ENCODE data around the gene KDM4B. TPM values are rescaled to one million over a fixed set of nuclear protein-coding genes. Genes with fewer than 3 reads are reported as not detected.

Gene KDM4B
- polyA plus RNA-seq, 3 donors: 6.4 to 22.7 (median 12.7) TPM

DNA sequence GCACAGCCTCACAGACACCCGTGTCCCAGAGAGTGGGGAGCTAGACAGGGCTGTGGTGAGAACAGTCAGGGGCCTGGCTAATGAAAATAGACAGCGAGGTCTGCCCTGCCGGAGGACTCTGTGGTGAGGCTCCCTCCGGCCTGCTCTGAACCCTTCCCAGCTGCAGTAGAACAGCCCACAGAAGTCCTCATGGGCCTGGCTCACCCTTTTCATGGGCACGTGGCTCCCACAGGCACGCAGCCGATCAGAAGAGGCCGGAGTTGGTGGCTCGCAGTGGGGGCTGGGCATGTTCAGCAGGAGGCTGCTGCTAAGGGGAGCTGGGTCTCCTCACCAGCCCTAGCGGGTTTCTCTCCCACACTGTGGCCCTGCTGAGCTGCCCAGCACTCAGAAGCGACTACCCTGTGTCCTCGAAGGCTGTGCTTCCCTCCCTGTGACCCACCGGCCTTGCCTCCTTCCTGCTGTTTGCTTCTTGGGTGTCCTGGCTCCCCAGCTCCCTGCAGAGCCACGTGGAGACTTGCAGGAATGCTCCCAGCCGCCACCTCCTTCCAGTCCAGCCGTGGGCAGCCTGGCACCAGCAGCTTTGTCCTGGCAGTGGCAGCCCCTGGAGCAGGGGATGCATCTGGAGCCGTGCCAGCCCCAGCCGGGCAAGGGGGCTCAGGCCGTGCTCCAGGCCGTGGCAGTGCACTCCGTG, 138.7 kb downstream of the KDM4B start:
- TF ChIP-seq, protein P1, sequence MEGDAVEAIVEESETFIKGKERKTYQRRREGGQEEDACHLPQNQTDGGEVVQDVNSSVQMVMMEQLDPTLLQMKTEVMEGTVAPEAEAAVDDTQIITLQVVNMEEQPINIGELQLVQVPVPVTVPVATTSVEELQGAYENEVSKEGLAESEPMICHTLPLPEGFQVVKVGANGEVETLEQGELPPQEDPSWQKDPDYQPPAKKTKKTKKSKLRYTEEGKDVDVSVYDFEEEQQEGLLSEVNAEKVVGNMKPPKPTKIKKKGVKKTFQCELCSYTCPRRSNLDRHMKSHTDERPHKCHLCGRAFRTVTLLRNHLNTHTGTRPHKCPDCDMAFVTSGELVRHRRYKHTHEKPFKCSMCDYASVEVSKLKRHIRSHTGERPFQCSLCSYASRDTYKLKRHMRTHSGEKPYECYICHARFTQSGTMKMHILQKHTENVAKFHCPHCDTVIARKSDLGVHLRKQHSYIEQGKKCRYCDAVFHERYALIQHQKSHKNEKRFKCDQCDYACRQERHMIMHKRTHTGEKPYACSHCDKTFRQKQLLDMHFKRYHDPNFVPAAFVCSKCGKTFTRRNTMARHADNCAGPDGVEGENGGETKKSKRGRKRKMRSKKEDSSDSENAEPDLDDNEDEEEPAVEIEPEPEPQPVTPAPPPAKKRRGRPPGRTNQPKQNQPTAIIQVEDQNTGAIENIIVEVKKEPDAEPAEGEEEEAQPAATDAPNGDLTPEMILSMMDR (IDR thresholded peaks at IDR 0.05): no peak
- WGBS (ENCODE audit: insufficient coverage): 91% methylated on average over 20 of the region's 21 CpGs
- H3K36me3 Mint-ChIP-seq: peaks cover 43 to 61% of the 10 kb centered on the region in 2 donors

DNA sequence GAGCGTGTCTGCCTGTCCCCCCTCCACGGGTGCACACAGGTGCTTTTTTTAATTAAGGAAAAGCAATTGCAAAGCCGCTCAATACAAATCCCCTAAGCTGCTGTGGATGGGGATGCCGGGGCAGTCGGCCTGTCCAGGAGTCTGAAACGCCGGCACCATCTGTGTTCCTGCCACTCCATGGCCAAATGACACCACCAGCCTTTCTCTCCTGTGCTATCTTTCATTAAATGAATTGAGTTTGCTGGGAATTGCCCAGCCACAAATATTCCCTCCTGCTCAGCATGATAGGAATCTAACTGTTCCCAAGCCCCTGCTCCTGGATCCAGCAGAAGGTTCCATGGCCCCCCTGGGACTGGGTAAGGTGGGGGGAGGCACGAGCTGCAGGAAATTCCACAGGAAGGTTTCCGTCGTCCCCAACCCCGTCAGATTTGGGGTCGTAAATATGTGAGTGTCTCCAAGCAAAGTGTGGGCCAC, 139.2 kb downstream of the KDM4B start:
- Mint-ChIP-seq H3K36me3 (peaks cover 45 to 61% of the 10 kb centered on the region in 2 donors), H3K27ac (no peak overlapping the region), H3K27me3 (ENCODE audit: low read depth in 3 of 3) (peaks cover 0 to 1% (median 0%) of the 10 kb centered on the region in 3 donors), H3K9me3 (no peaks in the 10 kb centered on the region), H3K4me3 (no peak overlapping the region), H3K4me1 (no peaks in the 10 kb centered on the region)
- H3K79me2 ChIP-seq (ENCODE audit: insufficient read depth, low read length): no peaks in the 10 kb centered on the region
- H3K36me3 ChIP-seq (replicated peaks in 1 of 2; ENCODE audit: control insufficient read depth in 1 of 2, insufficient read depth in 2 of 2, low read length in 2 of 2): peaks cover 52 to 73% of the 10 kb centered on the region in 2 donors
- TF ChIP-seq, protein P1 (IDR thresholded peaks at IDR 0.05): no peak
- H3K4me3 ChIP-seq (replicated peaks in 1 of 3; ENCODE audit: low read depth in 2 of 3, low read length in 3 of 3): no peak overlapping the region
- H3K4me1 ChIP-seq (ENCODE audit: control insufficient read depth in 1 of 2, insufficient read depth in 2 of 2, low read length in 2 of 2): no peaks in the 10 kb centered on the region
- H3K27me3 ChIP-seq (ENCODE audit: control insufficient read depth in 2 of 2, insufficient read depth in 2 of 2, low read length in 2 of 2): no peaks in the 10 kb centered on the region
- WGBS (ENCODE audit: insufficient coverage): 95% methylated on average over 7 of the region's 12 CpGs
- H4K20me1 ChIP-seq (ENCODE audit: insufficient read depth, low read length): peaks cover 39% of the 10 kb centered on the region
- H3K9ac ChIP-seq (ENCODE audit: insufficient read depth, low read length, poor library complexity, severe bottlenecking): no peak overlapping the region
- no peak for DNase-seq
- intact Hi-C loops (cut with micrococcal nuclease): no loop called here
- no peak overlapping the region for H3K4me2 ChIP-seq (replicated peaks; ENCODE audit: extremely low read depth, low read length, poor library complexity, severe bottlenecking)
- no peak overlapping the region for H2AFZ ChIP-seq (ENCODE audit: insufficient read depth, low read depth, low read length, poor library complexity, severe bottlenecking)
- H3K9me3 ChIP-seq (replicated peaks in 1 of 2; ENCODE audit: control insufficient read depth in 1 of 2, insufficient read depth in 1 of 2, low read length in 2 of 2): no peaks in the 10 kb centered on the region
- H3K27ac ChIP-seq (ENCODE audit: low read depth in 1 of 2, low read length in 2 of 2): no peak overlapping the region

More for the DNA sequence above, 138.7 kb downstream of the KDM4B start:
- Histone ChIP-seq H3K27me3 (ENCODE audit: control insufficient read depth in 2 of 2, insufficient read depth in 2 of 2, low read length in 2 of 2) (no peaks in the 10 kb centered on the region), H2AFZ (ENCODE audit: insufficient read depth, low read depth, low read length, poor library complexity, severe bottlenecking) (no peak overlapping the region), H4K20me1 (ENCODE audit: insufficient read depth, low read length) (peaks cover 45% of the 10 kb centered on the region), H3K4me1 (ENCODE audit: control insufficient read depth in 1 of 2, insufficient read depth in 2 of 2, low read length in 2 of 2) (no peaks in the 10 kb centered on the region), H3K4me2 (replicated peaks; ENCODE audit: extremely low read depth, low read length, poor library complexity, severe bottlenecking) (no peak overlapping the region), H3K79me2 (ENCODE audit: insufficient read depth, low read length) (no peaks in the 10 kb centered on the region), H3K36me3 (replicated peaks in 1 of 2; ENCODE audit: control insufficient read depth in 1 of 2, insufficient read depth in 2 of 2, low read length in 2 of 2) (peaks cover 54 to 72% of the 10 kb centered on the region in 2 donors), H3K27ac (ENCODE audit: low read depth in 1 of 2, low read length in 2 of 2) (no peak overlapping the region), H3K9ac (ENCODE audit: insufficient read depth, low read length, poor library complexity, severe bottlenecking) (no peak overlapping the region), H3K9me3 (replicated peaks in 1 of 2; ENCODE audit: control insufficient read depth in 1 of 2, insufficient read depth in 1 of 2, low read length in 2 of 2) (no peaks in the 10 kb centered on the region), H3K4me3 (replicated peaks in 1 of 3; ENCODE audit: low read depth in 2 of 3, low read length in 3 of 3) (no peak overlapping the region)
- H3K4me1 Mint-ChIP-seq: no peaks in the 10 kb centered on the region
- no peak for DNase-seq
- peaks cover 0 to 1% (median 0%) of the 10 kb centered on the region in 3 donors for H3K27me3 Mint-ChIP-seq (ENCODE audit: low read depth in 3 of 3)
- H3K4me3 Mint-ChIP-seq: no peak overlapping the region
- no peaks in the 10 kb centered on the region for H3K9me3 Mint-ChIP-seq
- no peak overlapping the region for H3K27ac Mint-ChIP-seq
- intact Hi-C loops (cut with micrococcal nuclease): no loop called here

Measured in CD14-positive monocyte (primary cell).